NCI-H2171 treated with DMSO at 0.1 percent for 48 hours (cell line): ENCODE data around the gene DHDH.

Source experiments
- DNase-seq: peaks from one replicate; lab custom pipeline; 2025; lab: John Stamatoyannopoulos, UW

The DHDH gene

GRCh38 chr19:48992581-48993174, 59.2 kb downstream of the DHDH start:
- no peak for DNase-seq

- peak; percentile 99 for DNase-seq
Observed at GRCh38 chr19:48993175-48994034, 59.9 kb downstream of the DHDH start, which contains the start of the genes GYS1 and RUVBL2. Gene GYS1 (minus strand): TSS chr19:48993309. CDS start chr19:48993112, 197 bp downstream. Gene RUVBL2 (plus strand): TSS chr19:48993887. CDS start chr19:48993912, 25 bp downstream.

DNA sequence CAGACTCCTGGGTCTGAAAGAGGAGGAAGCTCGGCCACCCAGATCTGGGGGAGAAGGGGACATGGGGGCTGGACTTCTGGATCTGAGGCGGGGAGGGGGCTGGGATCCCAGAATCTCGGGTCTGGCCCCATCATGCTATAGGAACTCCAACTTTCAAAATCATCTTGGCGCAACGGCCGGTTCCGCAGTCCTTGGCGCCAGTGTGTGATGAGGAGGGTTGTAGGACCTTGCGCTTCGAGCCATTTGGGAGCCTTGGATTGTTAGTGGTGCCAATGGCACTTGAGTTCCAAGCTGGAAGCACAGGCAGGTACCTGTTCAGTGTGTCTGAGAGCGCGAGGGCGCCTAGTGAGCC, 60.5 kb downstream of the DHDH start:
- DNase-seq: no peak
